ENCODE data around the gene TP73.

DNA sequence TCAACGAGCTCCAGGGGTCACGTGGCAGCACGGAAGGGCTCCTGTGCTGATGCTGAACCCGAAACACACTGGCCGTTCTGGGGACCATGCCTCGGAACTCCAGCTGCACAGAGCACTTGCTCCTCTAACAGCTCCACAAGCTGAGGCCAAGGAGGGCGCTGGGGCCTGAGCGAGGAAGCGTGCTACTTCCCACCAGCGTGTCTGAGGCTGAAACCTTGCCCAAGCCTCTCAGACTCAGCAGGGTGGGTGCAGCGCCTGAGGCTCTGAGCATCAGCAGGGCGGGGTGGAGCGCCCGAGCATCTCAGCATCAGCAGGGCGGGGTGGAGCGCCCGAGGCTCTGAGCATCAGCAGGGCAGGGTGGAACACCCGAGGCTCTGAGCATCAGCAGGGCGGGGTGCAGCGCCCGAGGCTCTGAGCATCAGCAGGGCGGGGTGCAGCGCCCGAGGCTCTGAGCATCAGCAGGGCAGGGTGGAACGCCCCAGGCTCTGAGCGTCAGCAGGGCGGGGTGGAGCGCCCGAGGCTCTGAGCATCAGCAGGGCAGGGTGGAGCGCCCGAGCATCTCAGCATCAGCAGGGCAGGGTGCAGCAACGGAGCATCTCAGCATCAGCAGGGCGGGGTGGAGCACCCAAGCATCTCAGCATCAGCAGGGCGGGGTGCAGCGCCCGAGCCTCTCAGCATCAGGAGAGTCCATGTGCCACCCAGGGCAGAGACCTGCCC is 12.0 kb upstream of the TP73 start:
- TF ChIP-seq, protein P1, sequence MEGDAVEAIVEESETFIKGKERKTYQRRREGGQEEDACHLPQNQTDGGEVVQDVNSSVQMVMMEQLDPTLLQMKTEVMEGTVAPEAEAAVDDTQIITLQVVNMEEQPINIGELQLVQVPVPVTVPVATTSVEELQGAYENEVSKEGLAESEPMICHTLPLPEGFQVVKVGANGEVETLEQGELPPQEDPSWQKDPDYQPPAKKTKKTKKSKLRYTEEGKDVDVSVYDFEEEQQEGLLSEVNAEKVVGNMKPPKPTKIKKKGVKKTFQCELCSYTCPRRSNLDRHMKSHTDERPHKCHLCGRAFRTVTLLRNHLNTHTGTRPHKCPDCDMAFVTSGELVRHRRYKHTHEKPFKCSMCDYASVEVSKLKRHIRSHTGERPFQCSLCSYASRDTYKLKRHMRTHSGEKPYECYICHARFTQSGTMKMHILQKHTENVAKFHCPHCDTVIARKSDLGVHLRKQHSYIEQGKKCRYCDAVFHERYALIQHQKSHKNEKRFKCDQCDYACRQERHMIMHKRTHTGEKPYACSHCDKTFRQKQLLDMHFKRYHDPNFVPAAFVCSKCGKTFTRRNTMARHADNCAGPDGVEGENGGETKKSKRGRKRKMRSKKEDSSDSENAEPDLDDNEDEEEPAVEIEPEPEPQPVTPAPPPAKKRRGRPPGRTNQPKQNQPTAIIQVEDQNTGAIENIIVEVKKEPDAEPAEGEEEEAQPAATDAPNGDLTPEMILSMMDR (IDR thresholded peaks at IDR 0.05) = no peak
- TF ChIP-seq POLR2A (IDR thresholded peaks at IDR 0.05) = no peak
